Tibial nerve (tissue), 4 donors: ENCODE measurements around the gene FRMD4A. TPM values are rescaled to one million over a fixed set of nuclear protein-coding genes. Genes with fewer than 3 reads are reported as not detected.

Source experiments
- DNase-seq, 2 donors: peaks; one replicate each; pipeline ENCODE4 v3.0.0-alpha.2; 2019; ENCODE audit warnings: low spot score in 2 of 2
- H3K27ac ChIP-seq, 4 donors: fragments of 200-600 bp; sonication (generic) in 3 of 4; one replicate each; pipeline ENCODE4 v1.5.1; 2017 to 2019; ENCODE audit warnings: mild to moderate bottlenecking in 1 of 4
- H3K27me3 ChIP-seq, 2 donors: fragments of 200-600 bp; sonication (generic) in 1 of 2; one replicate each; pipeline versions ENCODE4 v1.5.1 to v1.6.0; 2017 to 2019
- H3K36me3 ChIP-seq, 3 donors: fragments of 200-600 bp; sonication (generic); one replicate each; pipeline ENCODE4 v1.5.1; 2018 to 2019
- H3K4me1 ChIP-seq, 4 donors: fragments of 200-600 bp; sonication (generic) in 3 of 4; one replicate each; pipeline ENCODE4 v1.5.1; 2017 to 2019
- H3K4me3 ChIP-seq, 4 donors: fragments of 200-600 bp; sonication (generic) in 3 of 4; one replicate each; pipeline ENCODE4 v1.5.1; 2017 to 2019; ENCODE audit warnings: mild to moderate bottlenecking in 1 of 4, moderate library complexity in 1 of 4
- H3K9me3 ChIP-seq, 4 donors: fragments of 200-600 bp; sonication (generic) in 3 of 4; one replicate each; pipeline ENCODE4 v1.5.1; 2017 to 2019
- CTCF ChIP-seq, 5 experiments: fragments of 200-600 bp in 3 of 5; fragments of 450-650 bp in 2 of 5; sonication (generic) in 3 of 5; IDR thresholded peaks; one replicate each; pipeline ENCODE4 v1.5.1; 2016 to 2019; ENCODE audit warnings: antibody characterized with exemption in 5 of 5, mild to moderate bottlenecking in 3 of 5, moderate library complexity in 2 of 5
- EP300 ChIP-seq, 2 donors: sonication (generic); formaldehyde crosslinking; IDR thresholded peaks; one replicate each; pipeline ENCODE4 v1.6.1; 2017; ENCODE audit warnings: antibody characterized with exemption in 2 of 2, mild to moderate bottlenecking in 1 of 2
- POLR2A ChIP-seq, 2 donors: fragments of 450-650 bp; IDR thresholded peaks; one replicate each; pipeline ENCODE4 v1.6.1; 2017; ENCODE audit warnings: antibody characterized with exemption in 2 of 2, mild to moderate bottlenecking in 2 of 2, moderate library complexity in 2 of 2
- WGBS, 2 donors: methylation state at CpG; one replicate each; pipeline ENCODE4 v1.1.5; 2018; 5-methylcytosine and 5-hydroxymethylcytosine counted together
- total RNA-seq, 4 donors: library from RNA; depleted of rRNA; stranded (reverse); fragments of >200 nt; gene quantifications; one replicate each; pipeline ENCODE4 v1.1.0, GENCODE V29; 2016

FRMD4A gene
- total RNA-seq, 4 donors from 2014 or later: 39.8 to 89.7 (median 53.9) TPM

DNA sequence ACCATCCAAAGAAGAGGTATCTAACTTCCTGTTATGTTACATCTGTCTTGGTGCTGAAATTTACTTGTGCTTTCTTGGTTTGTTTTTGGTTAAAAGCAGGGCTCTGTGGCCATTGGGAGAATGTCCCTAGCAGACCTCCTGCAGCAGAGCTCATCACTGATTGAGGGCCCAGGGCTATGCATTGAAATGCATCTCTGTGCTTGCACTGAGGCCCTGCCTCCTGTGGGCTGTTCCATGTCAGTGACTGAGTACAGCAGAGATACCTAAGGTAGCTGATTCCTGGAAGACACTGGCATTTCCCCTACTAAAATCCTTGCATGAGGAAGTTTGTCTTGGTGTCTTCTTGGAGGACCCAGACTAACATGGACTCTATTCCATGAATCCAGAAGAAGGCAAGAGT, 213.9 kb downstream of the FRMD4A start:
- TF ChIP-seq POLR2A (IDR thresholded peaks at IDR 0.05) (no peak), CTCF (IDR thresholded peaks at IDR 0.05) (no peak), EP300 (IDR thresholded peaks at IDR 0.05) (no peak)
- Histone ChIP-seq H3K27ac (no peak overlapping the region), H3K9me3 (no peaks in the 10 kb centered on the region), H3K4me1 (no peaks in the 10 kb centered on the region), H3K27me3 (no peaks in the 10 kb centered on the region), H3K36me3 (no peaks in the 10 kb centered on the region), H3K4me3 (no peak overlapping the region)
- no peak for DNase-seq

DNA sequence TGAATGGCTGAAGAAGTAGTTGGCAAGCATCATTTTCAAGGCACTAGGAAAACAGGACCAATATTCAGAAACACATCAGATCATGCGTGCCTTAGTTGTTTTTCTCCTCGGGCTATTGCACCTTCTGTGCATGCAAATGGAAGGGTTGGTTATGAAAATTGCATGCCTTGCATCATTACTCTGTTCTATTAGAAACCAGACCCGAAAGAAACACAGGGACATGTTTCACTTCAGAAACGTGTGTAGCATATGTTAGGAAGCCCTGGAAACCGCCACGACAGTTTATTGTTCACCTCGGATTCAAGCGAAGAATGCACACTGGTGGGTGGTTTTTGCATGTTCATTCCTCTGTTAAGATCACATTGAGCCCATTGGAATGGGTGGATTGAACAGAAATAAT, 214.7 kb downstream of the FRMD4A start:
- H3K9me3 ChIP-seq: no peaks in the 10 kb centered on the region
- H3K4me1 ChIP-seq: no peaks in the 10 kb centered on the region
- H3K36me3 ChIP-seq: no peaks in the 10 kb centered on the region
- no peak for DNase-seq
- no peak for TF ChIP-seq EP300 (IDR thresholded peaks at IDR 0.05)
- TF ChIP-seq POLR2A (IDR thresholded peaks at IDR 0.05): no peak
- TF ChIP-seq CTCF (IDR thresholded peaks at IDR 0.05): no peak
- no peak overlapping the region for H3K4me3 ChIP-seq
- no peak overlapping the region for H3K27ac ChIP-seq
- H3K27me3 ChIP-seq: no peaks in the 10 kb centered on the region
- WGBS, 2 donors: 83 to 88% methylated on average over 8 of the region's 8 CpGs

DNA sequence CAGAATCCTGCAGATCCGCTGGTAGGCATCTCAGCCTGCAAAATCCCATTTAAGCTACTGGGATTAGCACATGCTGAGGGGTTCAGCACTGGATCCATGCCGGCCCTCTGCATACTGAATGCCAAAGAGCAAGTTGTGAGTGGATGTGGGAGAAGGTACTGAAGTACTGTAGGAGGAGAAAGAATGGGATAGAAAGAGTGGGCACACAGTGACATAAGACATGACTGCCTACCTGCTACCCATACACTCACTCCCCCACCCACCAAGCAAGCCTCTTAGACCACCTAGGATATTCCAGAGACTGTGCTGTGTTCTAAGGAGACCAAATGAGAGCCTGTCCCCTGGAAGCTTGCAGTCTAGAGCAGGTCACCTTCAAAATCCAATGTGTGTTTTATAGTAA, 215.9 kb downstream of the FRMD4A start:
- Histone ChIP-seq H3K9me3 (no peaks in the 10 kb centered on the region), H3K4me3 (no peak overlapping the region), H3K36me3 (no peaks in the 10 kb centered on the region), H3K4me1 (no peaks in the 10 kb centered on the region), H3K27me3 (no peaks in the 10 kb centered on the region), H3K27ac (no peak overlapping the region)
- no peak for DNase-seq
- WGBS, 2 donors: 85 to 86% methylated on average over 2 of the region's 2 CpGs
- no peak for TF ChIP-seq EP300 (IDR thresholded peaks at IDR 0.05)

GRCh38 chr10:14112056-14112455, 218.7 kb downstream of the FRMD4A start:
- Histone ChIP-seq H3K36me3 (no peaks in the 10 kb centered on the region), H3K27ac (no peak overlapping the region), H3K9me3 (no peaks in the 10 kb centered on the region), H3K4me1 (no peaks in the 10 kb centered on the region), H3K4me3 (no peak overlapping the region), H3K27me3 (no peaks in the 10 kb centered on the region)
- DNase-seq: no peak
- TF ChIP-seq POLR2A (IDR thresholded peaks at IDR 0.05): no peak
- TF ChIP-seq CTCF (IDR thresholded peaks at IDR 0.05): no peak
- no peak for TF ChIP-seq EP300 (IDR thresholded peaks at IDR 0.05)
- WGBS, 2 donors: 85 to 88% methylated on average over 5 of the region's 5 CpGs

GRCh38 chr10:14111208-14111607, 219.5 kb downstream of the FRMD4A start:
- no peaks in the 10 kb centered on the region for H3K27me3 ChIP-seq
- H3K4me3 ChIP-seq: no peak overlapping the region
- no peaks in the 10 kb centered on the region for H3K9me3 ChIP-seq
- no peak for DNase-seq
- H3K27ac ChIP-seq: no peak overlapping the region
- 56 to 59% methylated on average over 1 of the region's 1 CpG for WGBS, 2 donors
- H3K4me1 ChIP-seq: no peaks in the 10 kb centered on the region
- no peak for TF ChIP-seq CTCF (IDR thresholded peaks at IDR 0.05)
- H3K36me3 ChIP-seq: no peaks in the 10 kb centered on the region

DNA sequence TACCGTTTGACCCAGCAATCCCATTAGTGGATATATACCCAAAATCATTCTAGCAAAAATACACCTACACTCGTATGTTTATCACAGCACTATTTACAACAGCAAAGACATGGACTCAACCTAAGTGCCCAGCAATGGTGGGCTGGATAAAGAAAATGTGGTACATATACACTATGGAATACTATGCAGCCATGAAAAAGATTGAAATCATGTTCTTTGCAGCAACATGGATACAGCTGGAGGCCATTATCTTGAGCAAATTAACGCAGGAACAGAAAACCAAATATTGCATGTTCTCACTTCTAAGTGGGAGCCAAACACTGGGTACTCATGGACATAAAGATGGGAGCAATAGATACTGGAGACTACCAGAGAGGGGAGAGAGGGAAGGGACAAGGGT, 223.9 kb downstream of the FRMD4A start:
- H3K27ac ChIP-seq: no peak overlapping the region
- TF ChIP-seq EP300 (IDR thresholded peaks at IDR 0.05): no peak
- no peak for TF ChIP-seq CTCF (IDR thresholded peaks at IDR 0.05)
- TF ChIP-seq POLR2A (IDR thresholded peaks at IDR 0.05): no peak
- no peak for DNase-seq
- no peaks in the 10 kb centered on the region for H3K36me3 ChIP-seq
- 95 to 98% methylated on average over 3 of the region's 3 CpGs for WGBS, 2 donors
- H3K4me1 ChIP-seq: no peaks in the 10 kb centered on the region
- H3K4me3 ChIP-seq: no peak overlapping the region
- H3K9me3 ChIP-seq: no peaks in the 10 kb centered on the region
- H3K27me3 ChIP-seq: no peaks in the 10 kb centered on the region
